ENCODE results near the gene ZNF223.

DNA sequence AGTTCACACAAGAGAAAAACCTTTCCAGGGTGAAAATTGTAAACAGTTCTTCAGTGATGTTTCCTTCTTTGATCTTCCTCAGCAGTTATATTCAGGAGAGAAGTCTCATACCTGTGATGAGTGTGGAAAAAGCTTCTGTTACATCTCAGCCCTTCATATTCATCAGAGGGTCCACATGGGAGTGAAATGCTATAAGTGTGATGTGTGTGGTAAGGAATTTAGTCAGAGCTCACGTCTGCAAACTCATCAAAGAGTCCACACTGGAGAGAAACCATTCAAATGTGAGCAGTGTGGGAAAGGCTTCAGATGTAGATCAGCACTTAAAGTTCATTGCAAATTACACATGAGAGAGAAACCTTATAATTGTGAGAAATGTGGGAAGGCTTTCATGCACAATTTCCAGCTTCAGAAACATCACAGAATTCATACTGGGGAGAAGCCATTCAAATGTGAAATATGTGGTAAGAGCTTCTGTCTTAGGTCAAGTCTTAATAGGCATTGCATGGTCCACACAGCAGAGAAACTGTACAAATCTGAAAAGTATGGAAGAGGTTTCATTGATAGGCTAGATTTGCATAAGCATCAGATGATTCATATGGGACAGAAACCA, 19.7 kb upstream of the ZNF223 start:
- TF ChIP-seq, protein P1, sequence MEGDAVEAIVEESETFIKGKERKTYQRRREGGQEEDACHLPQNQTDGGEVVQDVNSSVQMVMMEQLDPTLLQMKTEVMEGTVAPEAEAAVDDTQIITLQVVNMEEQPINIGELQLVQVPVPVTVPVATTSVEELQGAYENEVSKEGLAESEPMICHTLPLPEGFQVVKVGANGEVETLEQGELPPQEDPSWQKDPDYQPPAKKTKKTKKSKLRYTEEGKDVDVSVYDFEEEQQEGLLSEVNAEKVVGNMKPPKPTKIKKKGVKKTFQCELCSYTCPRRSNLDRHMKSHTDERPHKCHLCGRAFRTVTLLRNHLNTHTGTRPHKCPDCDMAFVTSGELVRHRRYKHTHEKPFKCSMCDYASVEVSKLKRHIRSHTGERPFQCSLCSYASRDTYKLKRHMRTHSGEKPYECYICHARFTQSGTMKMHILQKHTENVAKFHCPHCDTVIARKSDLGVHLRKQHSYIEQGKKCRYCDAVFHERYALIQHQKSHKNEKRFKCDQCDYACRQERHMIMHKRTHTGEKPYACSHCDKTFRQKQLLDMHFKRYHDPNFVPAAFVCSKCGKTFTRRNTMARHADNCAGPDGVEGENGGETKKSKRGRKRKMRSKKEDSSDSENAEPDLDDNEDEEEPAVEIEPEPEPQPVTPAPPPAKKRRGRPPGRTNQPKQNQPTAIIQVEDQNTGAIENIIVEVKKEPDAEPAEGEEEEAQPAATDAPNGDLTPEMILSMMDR (IDR thresholded peaks at IDR 0.05; ENCODE audit: insufficient read depth, low read length, poor library complexity, severe bottlenecking), result no peak
- TF ChIP-seq EZH2phosphoT487 (conservative IDR thresholded peaks at IDR 0.05; ENCODE audit: low read length), result no peak

Measured in SU-DHL-6 (cell line).